ENCODE measurements around the gene SMOC1.

SMOC1 gene

DNA sequence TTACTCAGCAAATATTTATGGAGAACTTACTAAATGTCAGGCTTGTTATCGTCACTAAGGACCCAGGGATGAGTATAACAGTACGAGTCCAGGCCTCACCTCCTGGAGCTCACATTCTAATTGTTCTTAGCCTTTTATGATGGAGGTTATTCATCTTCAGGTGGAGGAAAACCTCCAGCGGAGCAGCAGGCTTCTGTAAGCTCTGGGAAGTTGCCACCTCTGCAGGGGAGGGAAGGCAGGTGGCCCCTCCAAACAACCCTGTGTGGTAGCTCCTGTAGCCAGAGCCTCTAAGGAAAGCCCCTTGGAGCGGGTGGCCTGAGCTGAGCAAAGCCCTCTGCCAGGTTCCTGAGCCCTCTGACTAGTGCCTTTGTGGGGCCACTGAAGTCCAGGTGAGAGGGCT, 104.1 kb downstream of the SMOC1 start:
- DNase-seq: no peak

DNA sequence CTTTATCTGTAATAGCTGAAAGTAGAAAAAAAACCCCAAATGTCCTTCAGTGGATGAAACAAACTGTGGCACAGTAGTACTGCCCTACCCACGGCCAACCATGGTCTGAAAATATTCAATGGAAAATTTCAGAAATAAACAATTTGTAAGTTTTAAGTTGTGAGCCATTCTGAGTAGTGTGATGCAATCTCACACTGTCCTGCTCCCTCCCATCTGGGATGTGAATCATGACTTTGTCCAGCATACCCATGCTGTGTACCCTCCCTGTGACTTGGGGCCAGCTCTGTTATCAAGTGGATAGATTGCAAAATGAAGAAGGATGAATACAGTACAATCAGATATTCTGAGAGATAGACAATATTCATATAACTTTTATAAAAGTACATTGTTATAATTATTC, 106.2 kb downstream of the SMOC1 start:
- no peak for DNase-seq

DNA sequence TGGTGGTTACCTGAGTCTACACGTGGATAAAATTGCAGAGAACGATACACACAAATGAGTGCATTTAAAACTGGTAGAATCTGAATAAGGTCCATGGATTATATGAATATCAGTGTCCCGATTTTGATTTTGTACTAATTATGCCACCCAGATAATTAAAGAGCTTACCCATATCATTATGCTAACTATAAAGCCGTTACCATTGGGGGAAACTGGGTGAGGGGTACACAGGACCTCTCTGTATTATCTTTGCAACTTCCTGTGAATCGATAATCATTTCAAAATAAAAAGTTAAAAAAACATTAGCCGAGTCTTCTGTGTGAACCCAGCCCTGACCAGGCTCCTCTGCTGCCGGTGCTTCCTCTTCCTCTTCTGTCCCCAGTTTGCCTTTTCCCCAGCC, 107.1 kb downstream of the SMOC1 start:
- DNase-seq: no peak

DNA sequence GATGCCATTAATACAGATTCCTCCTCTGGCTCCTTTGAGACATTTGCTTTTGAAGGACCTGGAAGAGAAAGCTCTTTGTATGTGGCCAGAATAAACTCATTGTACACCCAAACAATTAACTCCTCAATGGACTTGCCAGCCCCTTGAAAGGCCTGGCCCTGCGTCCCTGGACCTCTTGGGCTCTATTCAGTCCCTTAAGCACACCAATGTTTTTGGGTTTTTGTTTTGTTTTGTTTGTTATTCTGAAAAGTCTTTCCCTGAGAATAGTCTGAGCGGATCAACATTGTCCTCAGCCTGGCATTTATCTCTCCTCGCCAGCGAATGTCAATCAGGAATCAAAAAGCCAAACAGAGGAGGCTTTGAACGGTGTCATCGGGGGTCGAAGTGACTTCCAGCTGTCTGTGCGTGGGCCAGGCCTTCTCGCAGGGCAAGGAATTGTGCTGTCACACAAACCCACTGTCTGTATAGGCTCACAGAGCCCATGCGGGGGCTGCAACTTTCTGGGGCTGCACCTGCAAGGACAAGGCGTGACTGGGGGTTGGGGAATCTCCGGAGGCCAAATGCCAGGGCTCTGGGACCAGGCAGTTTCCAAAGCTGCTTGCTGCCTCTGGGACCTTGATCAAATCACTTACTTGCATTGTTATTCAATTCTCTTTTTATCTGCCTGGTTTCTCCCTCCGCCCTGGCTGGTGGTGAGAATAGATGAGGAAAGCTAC, 108.3 kb downstream of the SMOC1 start:
- no peak for DNase-seq

DNA sequence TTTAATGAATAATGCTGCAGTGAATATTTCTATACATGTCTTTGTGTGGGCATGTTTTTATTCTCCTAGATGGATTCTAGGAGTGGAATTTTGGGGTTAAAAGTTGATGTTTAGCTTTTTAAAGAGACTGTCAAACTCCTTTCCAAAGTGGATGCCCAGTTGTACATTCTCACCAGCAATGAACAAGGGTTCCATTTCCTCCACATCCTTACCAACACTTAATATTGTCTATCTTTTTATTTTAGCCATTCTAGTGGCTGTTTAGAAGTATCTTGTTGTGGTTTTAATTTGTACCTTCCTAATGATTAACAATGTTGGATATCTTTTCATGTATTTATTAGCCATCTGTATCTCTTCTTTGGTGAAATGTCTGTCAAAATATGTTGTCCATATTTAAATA, 109.8 kb downstream of the SMOC1 start:
- DNase-seq: no peak

DNA sequence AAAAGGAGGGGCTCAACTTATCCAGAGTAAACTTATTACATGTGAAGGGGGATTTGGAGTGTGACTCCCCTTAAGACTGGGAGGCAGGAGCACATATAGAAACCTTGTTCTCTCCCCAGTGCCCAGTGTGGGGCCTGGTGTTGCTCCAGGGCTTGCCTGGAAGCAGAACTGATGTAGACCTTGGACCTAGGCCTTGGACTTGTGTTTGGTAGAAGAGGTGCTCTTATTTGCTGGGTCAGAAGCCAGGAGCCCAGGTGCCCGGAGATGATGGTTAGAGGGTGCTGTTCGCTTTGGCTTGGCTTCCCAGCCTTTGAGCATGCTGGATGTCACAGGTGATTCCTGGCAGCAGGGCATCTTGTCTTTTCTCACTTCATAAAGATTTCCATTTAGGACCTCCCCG, 110.4 kb downstream of the SMOC1 start:
- DNase-seq: no peak

DNA sequence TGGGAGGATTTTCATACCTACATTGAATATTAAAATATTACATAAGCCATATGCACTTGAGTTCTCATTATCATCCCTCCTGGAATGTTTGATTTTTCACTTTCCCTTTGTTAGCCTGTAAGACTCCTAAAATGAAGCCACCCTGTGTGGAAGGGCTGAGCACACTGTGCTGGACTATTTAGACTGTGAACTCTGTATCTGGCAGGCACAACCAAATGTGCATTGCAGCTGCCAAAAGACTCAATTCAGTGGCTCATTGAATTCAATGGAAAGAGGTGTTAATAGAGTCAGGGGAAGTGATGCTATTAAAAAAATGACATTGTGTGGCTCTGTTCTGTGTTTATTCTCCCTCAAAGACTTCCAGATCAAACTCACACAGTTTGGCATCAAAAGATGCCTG, 111.1 kb downstream of the SMOC1 start:
- DNase-seq: no peak

DNA sequence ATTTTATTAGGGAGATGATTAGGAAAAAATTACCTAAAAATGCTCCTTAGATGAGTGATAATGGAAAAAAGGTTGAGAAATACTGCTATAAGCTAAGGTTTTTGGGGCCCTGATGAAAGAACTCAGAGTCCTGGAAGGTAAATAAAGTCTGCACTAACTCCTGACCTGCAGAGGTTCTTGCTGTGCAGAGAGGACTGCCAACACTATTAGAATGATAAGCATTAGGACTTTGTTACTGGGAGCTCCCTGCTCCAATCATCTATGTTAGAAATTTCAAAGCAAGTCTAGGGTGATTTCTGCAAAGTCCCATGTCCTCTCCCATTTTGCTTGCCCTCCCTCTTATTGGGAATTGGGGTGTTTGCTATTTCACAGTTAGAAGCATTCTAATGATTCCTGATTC, 112.2 kb downstream of the SMOC1 start:
- DNase-seq: no peak

DNA sequence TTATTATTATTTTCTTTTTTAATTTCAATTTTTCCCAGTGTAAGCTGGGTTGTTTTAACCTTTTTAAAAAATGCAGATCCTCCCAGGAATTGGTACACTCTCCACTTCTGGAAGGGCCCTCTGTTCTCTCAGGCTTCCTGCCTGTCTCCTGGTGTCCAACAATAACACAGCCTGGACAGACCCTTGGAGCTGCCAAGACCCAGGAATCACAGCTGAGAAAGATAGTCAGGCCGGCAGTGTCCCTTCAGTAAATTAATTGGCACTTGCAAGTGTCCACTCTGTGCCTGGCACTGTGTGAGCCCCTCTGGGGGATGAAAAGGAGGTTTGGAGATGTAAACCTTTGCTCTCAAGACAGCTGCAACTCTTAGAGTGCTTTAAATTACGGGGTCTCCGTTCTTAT, 113.3 kb downstream of the SMOC1 start:
- no peak for DNase-seq

DNA sequence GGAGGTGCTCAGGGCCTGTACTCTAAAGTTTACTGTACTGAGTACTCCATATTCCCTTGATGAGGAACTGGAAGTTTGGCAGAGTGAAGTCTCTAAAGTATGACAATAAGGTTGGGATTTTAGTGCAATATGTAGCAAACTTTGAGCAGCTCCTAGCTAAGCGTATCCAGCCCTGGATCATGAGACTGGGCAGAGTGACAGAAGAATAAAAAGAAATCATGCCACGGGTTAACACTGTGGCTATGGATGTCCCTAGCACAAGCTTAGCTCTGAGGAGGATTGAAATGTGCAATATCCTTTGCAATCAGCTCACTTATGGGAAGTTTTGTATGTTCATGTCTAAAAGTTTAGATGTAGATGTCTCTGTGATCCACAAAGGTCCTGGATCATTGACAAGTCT, 114.1 kb downstream of the SMOC1 start:
- DNase-seq: no peak

DNA sequence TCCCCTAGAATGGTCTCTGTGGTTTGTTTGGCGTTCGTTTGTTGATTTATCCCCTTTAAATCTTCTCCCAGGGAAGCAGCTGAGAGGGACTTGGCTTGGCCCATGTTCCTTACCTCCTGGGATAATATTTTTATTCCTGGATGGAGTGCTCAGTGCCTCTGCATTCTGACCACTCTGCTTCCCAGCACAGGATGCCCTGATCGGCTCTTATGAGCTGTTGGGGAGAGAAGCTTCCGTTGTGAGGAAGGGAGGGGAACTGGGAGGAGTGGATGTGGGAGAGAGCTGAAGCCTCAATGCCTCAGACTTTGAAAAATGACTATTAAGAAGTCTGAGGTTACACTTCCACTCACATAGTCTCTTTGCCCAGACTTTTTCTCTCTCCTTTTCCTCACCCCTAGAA, 114.8 kb downstream of the SMOC1 start:
- no peak for DNase-seq

DNA sequence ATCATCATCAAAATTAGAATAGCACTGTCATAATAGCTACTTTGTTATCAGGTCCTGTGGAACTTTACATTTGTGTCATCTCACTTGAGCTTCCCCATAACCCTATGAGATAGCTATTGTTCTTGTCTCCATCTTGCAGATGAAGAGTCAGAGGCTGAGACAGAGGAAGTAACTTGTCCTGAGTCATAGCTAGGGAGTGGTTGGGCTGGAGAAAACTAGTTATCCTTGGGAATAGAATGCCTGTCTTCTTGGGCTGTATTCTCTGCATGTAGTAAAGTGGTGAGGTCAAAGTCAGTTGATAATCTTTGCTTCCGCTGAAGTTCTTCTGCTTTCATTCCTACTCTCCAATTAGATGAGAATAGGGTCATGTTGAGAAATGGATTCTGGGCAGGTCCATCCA, 117.0 kb downstream of the SMOC1 start:
- DNase-seq: no peak

DNA sequence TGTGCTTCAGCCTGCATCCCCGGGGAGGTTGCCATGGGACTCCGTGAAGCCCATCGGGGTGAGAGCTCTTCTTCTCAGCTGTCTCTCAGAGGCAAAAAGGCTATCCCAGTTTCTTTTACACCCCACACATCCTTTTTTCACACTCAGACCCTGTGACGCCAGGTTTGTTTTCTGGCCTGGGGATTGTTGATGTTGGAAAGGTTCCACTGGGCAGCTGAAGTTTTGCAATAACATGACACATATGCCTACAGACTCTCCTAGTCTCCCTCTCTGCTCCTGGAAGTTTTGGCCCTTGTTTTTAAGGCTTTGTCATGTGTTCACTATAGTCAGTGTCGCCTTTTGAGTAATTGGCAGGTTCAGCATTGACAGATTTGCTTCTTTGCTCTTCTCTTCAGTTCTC, 118.6 kb downstream of the SMOC1 start:
- DNase-seq: no peak

DNA sequence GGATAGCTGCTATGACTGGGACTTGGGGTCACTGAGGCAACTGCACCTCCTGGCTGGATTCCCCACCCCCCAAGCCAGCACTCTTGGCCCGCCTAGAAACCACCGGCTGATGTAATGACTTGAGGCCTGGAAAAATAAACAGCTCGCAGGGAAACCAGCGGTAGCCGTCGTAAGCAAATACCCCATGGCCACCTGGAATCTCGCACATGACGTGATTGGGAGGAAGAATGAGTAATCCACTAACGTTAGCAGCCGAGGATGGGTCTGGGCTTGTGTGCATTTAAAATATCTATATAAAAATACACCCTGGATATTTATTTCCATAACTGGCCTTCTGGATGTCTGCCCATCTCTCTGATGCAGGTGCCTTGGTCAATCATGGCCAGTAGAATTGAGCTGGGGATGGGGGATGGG, 120.1 kb downstream of the SMOC1 start:
- DNase-seq: no peak

DNA sequence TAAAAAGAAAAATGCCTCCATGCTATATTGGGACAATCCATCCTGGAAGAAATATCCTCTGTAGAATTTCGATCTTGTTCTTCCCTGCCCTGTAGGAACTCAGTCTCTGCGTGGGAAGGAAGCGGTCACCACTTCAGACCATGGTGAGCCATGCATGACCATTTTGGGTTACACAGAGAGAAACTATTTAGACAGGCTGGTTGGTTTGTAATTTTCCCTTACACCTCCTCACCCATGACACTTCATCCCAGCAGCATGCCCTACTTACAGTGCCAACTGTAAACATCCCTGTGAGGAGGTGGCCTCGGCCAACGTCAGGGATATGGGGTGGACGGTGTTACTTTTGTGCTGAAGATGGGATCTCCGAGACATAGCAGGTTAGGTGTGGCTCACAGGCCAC, 121.4 kb downstream of the SMOC1 start:
- no peak for DNase-seq

DNA sequence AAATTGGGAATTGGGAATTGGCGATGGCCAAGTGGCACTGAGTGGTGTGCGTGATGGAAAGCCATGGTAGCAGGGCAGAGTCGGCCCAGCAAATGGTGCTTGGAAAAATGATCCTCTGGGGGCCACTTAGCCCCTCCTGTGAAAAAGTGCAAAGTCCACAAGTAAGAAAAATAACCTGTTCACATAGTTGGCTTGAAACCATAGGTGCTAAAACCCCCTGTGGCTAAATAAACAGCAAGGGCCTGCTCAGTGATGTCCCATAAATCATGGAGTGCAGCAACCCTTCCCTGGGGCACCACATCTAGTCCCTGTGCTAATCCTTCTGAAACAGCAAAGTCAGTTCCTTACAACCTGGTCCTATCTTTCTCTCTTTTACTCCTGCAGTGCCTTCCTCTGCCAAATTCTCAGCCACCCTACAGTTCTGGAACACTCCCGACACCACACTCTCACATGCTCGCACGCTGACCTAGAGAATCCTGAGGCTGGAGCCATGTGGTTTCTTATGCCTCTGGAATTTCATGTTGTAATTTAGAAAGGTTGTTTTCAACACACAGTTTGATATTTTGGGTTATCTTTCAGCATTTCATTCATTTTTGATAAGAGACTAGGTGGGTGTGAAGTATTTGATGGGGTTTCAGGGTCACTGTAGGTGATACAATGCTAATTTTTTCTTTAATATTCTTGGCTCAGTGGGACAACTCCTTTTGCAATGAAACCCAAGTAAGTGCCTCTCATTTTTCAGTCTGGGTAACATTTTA, 123.6 kb downstream of the SMOC1 start:
- DNase-seq: no peak

DNA sequence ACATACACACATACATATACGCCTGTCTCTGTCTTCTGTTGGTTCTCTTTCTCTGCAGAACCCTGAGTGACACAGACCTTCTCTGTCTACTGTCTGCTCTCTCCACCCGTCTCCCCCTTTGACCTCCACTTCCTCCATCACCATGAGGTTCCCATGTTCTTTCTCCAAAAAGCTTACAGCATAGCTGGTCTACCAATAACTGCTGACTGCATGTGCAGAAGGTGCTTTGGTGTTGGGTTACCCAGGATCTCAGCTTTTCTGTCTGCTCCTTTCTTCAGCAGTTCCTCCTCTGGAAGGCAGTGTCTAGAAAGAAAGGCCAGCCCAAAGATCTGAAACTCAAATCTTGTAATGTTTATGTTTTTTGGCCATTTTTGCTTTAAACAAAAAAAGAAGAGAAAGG, 125.6 kb downstream of the SMOC1 start:
- DNase-seq: no peak

DNA sequence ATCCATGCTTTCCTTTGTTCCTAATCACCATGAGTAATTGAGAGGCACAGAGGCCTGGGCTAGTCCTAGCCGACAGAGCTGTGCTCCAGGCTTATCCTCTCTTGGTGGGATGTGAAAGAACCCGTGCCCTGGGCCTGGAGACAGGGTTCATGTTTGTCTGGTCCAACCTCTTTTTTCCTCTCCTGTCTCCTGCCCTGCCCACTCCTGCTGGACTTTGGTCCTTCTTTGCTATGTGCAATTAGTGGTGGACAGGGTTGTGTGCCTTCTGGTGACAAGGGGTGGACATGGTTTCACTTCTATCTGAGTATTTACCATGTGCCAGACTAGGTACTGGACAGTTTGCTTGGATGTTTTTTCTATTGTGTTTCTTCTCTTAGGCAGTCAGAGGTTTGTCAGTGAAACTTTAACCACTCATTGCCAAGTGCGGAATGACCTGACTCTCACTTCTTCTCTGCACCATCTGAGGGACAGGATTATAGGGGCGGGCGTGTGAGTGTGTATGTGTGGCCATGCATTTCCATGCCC, 126.1 kb downstream of the SMOC1 start:
- no peak for DNase-seq

DNA sequence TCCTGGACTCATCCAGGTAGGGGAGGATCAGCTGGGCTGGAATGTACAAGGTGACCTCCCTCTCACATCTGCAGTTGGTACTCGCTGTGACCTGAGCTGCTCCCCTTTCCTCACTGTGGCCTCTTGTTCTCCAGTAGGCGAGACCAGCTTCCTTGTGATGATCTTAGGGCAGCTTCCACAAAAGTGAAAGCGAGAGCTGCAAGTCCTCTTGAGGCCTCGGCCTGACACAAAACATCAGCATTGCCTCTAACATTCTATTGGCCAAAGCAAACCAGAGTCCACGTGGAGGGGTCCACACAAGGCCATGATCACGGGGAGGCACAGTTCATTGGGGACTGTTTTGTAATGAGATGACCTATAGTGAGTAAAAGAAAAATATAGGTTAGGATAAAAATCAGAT, 127.5 kb downstream of the SMOC1 start:
- DNase-seq: no peak

DNA sequence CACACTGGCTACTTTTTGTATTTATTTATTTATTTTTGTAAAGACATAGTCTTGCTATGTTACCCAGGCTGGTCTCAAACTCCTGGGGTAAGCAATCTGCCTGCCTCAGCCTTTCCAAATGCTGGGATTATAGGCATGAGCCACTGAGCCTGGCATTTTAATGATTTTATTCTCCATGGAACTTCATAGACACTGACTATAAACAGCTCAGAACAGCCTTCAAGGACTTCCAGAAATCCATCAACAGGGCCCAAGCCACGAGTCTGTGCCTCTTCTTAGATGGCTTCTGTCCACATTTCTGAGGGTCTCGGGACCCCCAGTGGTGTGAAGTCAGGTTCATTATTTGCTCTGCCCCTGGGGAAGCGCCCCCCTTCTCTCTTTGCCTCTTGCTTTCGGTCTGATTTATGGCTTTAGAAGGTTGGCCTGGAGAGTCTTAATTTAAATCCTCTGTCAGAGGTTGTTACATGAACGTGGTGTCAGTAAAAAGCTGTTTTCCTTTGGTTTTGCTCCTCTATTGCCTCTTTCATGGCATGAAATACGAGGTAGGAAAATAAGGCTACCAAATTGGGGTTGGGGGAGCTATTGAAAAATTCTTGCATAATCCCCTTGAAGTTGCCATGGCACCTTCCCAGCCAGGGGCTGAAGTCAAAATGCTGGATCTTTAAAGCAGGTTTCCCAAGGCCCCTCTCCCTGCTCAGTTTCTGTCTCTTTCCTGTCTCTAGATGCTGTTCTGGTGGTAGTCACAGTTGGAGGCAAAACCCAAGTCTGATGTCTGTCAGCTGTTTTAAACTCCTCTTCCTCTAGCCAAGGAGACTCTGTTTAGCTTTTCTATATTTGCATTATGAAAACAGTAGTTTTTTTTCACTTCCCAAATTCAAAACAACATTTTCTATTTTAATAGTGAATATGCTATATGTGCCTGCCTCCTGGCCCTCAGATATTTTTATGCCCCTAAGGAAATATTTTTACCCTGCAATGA, 129.4 kb downstream of the SMOC1 start:
- no peak for DNase-seq

DNA sequence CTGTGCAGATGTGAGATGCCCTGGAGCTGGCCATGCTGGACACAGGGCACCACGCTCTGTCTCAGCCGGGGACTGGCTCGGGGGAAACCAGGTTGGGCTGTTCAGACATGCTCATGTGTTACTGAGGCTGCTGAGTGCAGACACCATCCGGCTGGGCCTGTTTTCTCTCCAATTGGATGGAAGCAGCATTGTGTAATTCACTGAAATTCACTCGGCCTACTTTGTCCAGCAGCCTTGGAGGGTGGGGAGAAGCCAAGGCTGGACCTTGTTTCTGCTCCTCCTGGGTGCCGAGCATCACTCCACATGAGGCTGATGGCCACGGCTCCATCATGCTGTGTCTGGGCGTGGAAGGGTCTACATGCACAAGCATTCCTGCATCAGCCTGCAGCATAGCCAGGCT, 130.7 kb downstream of the SMOC1 start:
- no peak for DNase-seq

DNA sequence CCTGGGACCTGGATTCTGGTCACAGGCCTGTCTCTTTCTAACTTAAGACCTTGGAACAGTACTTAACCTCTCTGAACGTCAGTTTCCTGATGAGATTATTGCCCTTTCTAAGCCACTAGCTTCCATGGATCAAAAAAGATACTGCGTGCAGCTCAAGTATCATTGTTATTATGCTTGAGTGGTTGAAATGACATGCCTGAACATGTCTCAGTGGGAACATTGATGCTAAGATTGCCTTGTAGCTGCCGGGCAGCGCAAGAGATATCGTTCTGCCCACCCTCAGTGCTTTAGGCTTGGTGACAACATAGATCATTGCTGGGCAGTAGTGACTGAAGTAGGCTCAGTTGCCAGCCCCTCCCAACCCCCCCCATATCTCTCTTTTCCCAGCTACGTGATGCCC, 131.9 kb downstream of the SMOC1 start:
- no peak for DNase-seq

DNA sequence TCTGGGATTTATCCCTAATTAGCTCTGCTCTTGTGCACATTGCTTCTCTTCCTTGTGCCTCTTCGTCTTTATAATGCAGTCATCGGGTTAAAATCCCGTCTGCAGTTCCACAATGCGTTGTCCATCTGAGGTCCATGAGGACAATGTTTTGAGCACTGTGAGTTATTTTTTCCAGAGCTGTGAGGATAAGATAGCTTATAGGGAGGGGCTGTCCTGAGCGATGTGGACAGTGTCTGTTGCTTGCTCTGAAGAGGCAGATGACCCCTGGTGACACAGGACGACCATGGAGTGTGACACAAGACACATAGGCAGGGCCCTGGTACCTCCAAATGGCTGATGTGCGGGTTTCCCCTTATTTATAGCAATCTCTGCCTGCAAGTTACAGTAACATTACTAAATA, 132.5 kb downstream of the SMOC1 start:
- DNase-seq: no peak
